ENCODE measurements around the gene MRTFA.

Gene MRTFA

GRCh38 chr22:40420341-40421081, 216.0 kb downstream of the MRTFA start:
- TF ChIP-seq, protein P1, sequence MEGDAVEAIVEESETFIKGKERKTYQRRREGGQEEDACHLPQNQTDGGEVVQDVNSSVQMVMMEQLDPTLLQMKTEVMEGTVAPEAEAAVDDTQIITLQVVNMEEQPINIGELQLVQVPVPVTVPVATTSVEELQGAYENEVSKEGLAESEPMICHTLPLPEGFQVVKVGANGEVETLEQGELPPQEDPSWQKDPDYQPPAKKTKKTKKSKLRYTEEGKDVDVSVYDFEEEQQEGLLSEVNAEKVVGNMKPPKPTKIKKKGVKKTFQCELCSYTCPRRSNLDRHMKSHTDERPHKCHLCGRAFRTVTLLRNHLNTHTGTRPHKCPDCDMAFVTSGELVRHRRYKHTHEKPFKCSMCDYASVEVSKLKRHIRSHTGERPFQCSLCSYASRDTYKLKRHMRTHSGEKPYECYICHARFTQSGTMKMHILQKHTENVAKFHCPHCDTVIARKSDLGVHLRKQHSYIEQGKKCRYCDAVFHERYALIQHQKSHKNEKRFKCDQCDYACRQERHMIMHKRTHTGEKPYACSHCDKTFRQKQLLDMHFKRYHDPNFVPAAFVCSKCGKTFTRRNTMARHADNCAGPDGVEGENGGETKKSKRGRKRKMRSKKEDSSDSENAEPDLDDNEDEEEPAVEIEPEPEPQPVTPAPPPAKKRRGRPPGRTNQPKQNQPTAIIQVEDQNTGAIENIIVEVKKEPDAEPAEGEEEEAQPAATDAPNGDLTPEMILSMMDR (conservative IDR thresholded peaks at IDR 0.05): no peak
- H3K27ac ChIP-seq: no peak overlapping the region

DNA sequence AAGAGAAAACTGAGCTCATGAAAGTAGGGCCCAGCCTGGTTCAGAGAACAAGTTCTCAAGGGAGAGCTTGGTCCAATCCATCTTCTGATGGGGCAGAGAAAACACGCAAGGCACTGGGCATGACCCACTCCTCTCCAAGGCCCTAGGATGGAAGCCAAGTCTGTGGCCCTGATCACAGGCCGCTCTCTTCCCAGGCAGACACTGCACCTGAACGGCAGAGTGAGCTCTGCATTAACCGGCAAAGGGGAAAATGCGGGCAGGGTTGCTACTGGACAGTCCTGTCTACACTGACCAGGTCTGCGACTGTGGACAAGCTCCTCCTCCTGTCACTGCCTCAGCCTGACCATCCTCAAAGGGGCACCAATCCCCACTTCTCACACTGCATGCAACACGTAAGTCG, 216.8 kb downstream of the MRTFA start:
- TF ChIP-seq, protein P1 (conservative IDR thresholded peaks at IDR 0.05): no peak
- H3K27ac ChIP-seq: no peak overlapping the region

DNA sequence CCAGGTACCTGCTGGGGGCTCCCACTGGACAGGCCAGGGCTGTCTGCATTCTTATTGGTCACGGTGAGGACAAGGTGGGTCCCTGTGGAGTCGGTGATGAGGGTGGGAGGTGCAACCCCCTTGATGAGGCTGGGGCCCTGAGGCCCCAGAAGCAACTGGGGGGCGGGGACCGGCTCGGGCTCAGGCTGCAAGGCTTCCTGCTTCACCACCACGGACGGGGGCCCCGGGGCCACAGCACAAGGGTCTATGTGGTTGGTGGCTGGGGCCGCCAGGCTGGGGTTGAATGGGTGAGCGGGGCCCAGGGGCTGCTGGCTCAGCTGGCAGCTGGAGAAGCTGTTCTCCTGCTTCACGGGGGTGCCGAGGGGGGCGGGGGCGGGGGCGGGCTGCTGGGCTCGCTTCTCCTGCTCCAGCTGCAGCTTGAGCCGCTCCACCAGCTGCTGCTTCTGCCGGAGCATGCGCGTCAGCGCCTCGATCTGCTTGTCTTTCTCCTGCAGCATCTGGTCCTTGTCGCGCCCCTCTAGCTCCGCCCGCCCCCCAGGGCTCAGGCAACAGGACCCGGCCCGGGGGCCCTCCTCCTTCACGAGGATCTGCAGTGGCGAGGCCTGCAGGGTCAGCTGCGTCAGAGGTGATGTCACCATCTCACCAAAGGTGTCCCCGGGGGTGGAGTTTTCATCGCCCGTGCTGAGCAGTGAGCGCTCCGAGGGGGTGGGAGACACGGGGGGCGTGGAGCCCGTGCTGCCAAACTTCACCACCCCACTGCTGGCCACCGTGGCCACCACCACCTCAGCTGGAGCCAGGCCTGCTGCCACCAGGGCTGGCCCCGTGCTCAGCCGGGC, 217.9 kb downstream of the MRTFA start:
- no peak overlapping the region for H3K27ac ChIP-seq
- TF ChIP-seq, protein P1 (conservative IDR thresholded peaks at IDR 0.05): no peak

DNA sequence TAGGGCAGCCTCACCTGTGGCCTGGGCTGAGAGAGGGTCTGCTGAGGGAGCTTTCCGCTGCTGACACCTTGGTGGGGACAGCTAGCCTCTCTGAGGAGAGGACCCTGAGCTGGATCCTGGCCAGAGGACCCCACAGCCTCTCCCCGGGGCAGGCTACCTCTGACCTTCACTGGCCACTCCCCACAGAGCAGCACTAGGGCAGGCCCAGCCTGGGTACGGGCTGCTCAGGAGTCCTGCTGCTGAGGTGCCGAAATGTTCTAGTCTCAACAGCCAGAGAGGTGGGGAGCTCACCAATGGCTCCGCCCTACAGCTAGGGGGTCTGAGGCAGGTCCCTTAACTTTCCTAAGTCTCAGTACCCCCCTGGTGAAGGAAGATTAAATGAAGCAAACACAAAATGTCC, 218.6 kb downstream of the MRTFA start:
- no peak overlapping the region for H3K27ac ChIP-seq
- TF ChIP-seq, protein P1 (conservative IDR thresholded peaks at IDR 0.05): no peak

- TF ChIP-seq, protein P1 (conservative IDR thresholded peaks at IDR 0.05): no peak
- H3K27ac ChIP-seq: no peak overlapping the region
Observed at GRCh38 chr22:40417041-40417440, 219.5 kb downstream of the MRTFA start.

DNA sequence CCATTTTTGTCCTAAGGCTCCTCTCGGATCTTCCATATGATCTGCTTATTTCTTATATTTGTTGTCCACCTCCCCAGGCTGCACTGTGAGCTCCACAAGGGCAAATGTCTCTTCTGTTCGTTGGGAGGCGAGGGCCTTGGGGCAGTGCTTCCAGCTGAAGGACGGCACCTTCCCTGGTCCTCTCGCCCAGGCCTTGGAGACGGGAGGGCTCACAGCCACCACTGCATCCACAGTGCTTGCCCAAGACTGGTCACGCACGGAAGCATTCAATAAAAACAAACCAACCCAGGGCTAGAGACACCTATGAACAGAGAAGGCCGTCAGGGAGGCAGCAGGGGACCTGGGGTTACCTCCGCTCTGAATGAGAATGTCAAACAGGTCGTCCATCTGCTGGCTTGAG, 219.9 kb downstream of the MRTFA start:
- TF ChIP-seq, protein P1 (conservative IDR thresholded peaks at IDR 0.05): no peak
- no peak overlapping the region for H3K27ac ChIP-seq

- H3K27ac ChIP-seq: no peak overlapping the region
- TF ChIP-seq, protein P1 (conservative IDR thresholded peaks at IDR 0.05): no peak
Observed at GRCh38 chr22:40416267-40416570, 220.3 kb downstream of the MRTFA start.

Data from VCaP (cell line).